ENCODE data around the gene RAD21L1. TPM values are rescaled to one million over a fixed set of nuclear protein-coding genes. Genes with fewer than 3 reads are reported as not detected.

Gene RAD21L1
- total RNA-seq, 1 donor from 2014 or later: not detected

- Mint-ChIP-seq H3K9me3 (ENCODE audit: low read depth) (no peaks in the 10 kb centered on the region), H3K4me1 (ENCODE audit: low read depth) (peaks cover 10% of the 10 kb centered on the region), H3K4me3 (ENCODE audit: unreplicated experiment) (no peak overlapping the region), H3K27ac (ENCODE audit: unreplicated experiment) (no peak overlapping the region), H3K36me3 (ENCODE audit: low read depth) (peaks cover 2% of the 10 kb centered on the region), H3K27me3 (ENCODE audit: low read depth) (peaks cover 26% of the 10 kb centered on the region)
- no peak for TF ChIP-seq CTCF (IDR thresholded peaks at IDR 0.05)
- DNase-seq (ENCODE audit: low spot score): no peak
Measured at GRCh38 chr20:1182106-1182505, 43.7 kb upstream of the RAD21L1 start.

- no peak overlapping the region for H3K4me3 Mint-ChIP-seq (ENCODE audit: unreplicated experiment)
- DNase-seq (ENCODE audit: low spot score): no peak
- H3K27ac Mint-ChIP-seq (ENCODE audit: unreplicated experiment): no peak overlapping the region
- H3K36me3 Mint-ChIP-seq (ENCODE audit: low read depth): peaks cover 2% of the 10 kb centered on the region
- H3K27me3 Mint-ChIP-seq (ENCODE audit: low read depth): peaks cover 26% of the 10 kb centered on the region
- TF ChIP-seq CTCF (IDR thresholded peaks at IDR 0.05): no peak
- H3K4me1 Mint-ChIP-seq (ENCODE audit: low read depth): peaks cover 10% of the 10 kb centered on the region
- H3K9me3 Mint-ChIP-seq (ENCODE audit: low read depth): no peaks in the 10 kb centered on the region
Measured at GRCh38 chr20:1183153-1183552, 42.7 kb upstream of the RAD21L1 start.

- H3K36me3 Mint-ChIP-seq (ENCODE audit: low read depth): peaks cover 2% of the 10 kb centered on the region
- peaks cover 30% of the 10 kb centered on the region for H3K27me3 Mint-ChIP-seq (ENCODE audit: low read depth)
- H3K4me1 Mint-ChIP-seq (ENCODE audit: low read depth): peaks cover 10% of the 10 kb centered on the region
- no peaks in the 10 kb centered on the region for H3K9me3 Mint-ChIP-seq (ENCODE audit: low read depth)
- no peak for DNase-seq (ENCODE audit: low spot score)
- no peak overlapping the region for H3K27ac Mint-ChIP-seq (ENCODE audit: unreplicated experiment)
- TF ChIP-seq CTCF (IDR thresholded peaks at IDR 0.05): no peak
- peak overlapping the region; percentile 68 for H3K4me3 Mint-ChIP-seq (ENCODE audit: unreplicated experiment)
Measured at GRCh38 chr20:1184260-1184637, 41.6 kb upstream of the RAD21L1 start.

- peaks cover 36% of the 10 kb centered on the region for H3K27me3 Mint-ChIP-seq (ENCODE audit: low read depth)
Measured at GRCh38 chr20:1184638-1185315, 41.1 kb upstream of the RAD21L1 start, which contains the start of gene TMEM74B. Gene TMEM74B (minus strand): TSS chr20:1184981. CDS start chr20:1183801, 1,180 bp downstream.

GRCh38 chr20:1185316-1185741 is 40.5 kb upstream of the RAD21L1 start:
- H3K36me3 Mint-ChIP-seq (ENCODE audit: low read depth): peaks cover 2% of the 10 kb centered on the region
- no peak overlapping the region for H3K4me3 Mint-ChIP-seq (ENCODE audit: unreplicated experiment)
- TF ChIP-seq CTCF (IDR thresholded peaks at IDR 0.05): no peak
- no peak overlapping the region for H3K27ac Mint-ChIP-seq (ENCODE audit: unreplicated experiment)
- H3K4me1 Mint-ChIP-seq (ENCODE audit: low read depth): peaks cover 10% of the 10 kb centered on the region
- no peak for DNase-seq (ENCODE audit: low spot score)
- H3K27me3 Mint-ChIP-seq (ENCODE audit: low read depth): peaks cover 41% of the 10 kb centered on the region
- H3K9me3 Mint-ChIP-seq (ENCODE audit: low read depth): no peaks in the 10 kb centered on the region

More at GRCh38 chr20:1184638-1185315, 41.1 kb upstream of the RAD21L1 start, which contains the start of gene TMEM74B:
- Mint-ChIP-seq H3K4me3 (ENCODE audit: unreplicated experiment) (peak within 1 kb of the TSS; percentile 68), H3K9me3 (ENCODE audit: low read depth) (no peaks in the 10 kb centered on the region), H3K27ac (ENCODE audit: unreplicated experiment) (no peak within 1 kb of the TSS), H3K4me1 (ENCODE audit: low read depth) (peaks cover 10% of the 10 kb centered on the region), H3K36me3 (ENCODE audit: low read depth) (peaks cover 2% of the 10 kb centered on the region)
- no peak for DNase-seq (ENCODE audit: low spot score)
- no peak for TF ChIP-seq CTCF (IDR thresholded peaks at IDR 0.05)

All from chondrocyte (in vitro differentiated cells).